Muscle of back (tissue), 13 donors: ENCODE measurements around the gene FAM25C. TPM values are rescaled to one million over a fixed set of nuclear protein-coding genes. Genes with fewer than 3 reads are reported as not detected.
"Not testable (repeated sequence)": the region's sequence is repeated elsewhere in the genome, so short reads cannot be mapped to it uniquely, and the experiment has no call there.

ENCODE experiments used
- DNase-seq, 3 donors: peaks; one replicate each; pipeline versions ENCODE4 v3.0.0 to v3.0.0-alpha.2; 2013
- long read RNA-seq, 9 donors: transcript quantifications; one replicate each; lab custom pipeline, GENCODE V29; 2026
- polyA plus RNA-seq, 10 donors: library from polyadenylated mRNA; unstranded; fragments of 120-200 nt; gene quantifications; one replicate each; pipeline ENCODE4 v1.2.1, GENCODE V29; 2013; ENCODE audit not compliant: insufficient read length in 10 of 10

The FAM25C gene
- not detected for polyA plus RNA-seq
- long read RNA-seq, donor 1, result 0 reads
- long read RNA-seq, donor 2, result 0 reads
- long read RNA-seq, donor 3, result 0 reads
- long read RNA-seq, donor 4, result 0 reads
- long read RNA-seq, donor 5, result 0 reads
- long read RNA-seq, donor 6, result 0 reads
- long read RNA-seq, donor 7, result 0 reads
- long read RNA-seq, donor 8, result 0 reads
- long read RNA-seq, donor 9, result 0 reads

- not testable (repeated sequence) for DNase-seq
Measured at GRCh38 chr10:47999691-48000090, at the start of gene FAM25C. Gene FAM25C, minus strand, starts transcription at chr10:47999791. Its CDS starts 26 bp downstream, at chr10:47999765.

GRCh38 chr10:48044557-48044956 is 45.0 kb upstream of the FAM25C start:
- not testable (repeated sequence) for DNase-seq

GRCh38 chr10:48031390-48031789 is 31.8 kb upstream of the FAM25C start:
- DNase-seq, result not testable (repeated sequence)

- DNase-seq, result not testable (repeated sequence)
Measured at GRCh38 chr10:48002306-48002705, 2.7 kb upstream of the FAM25C start.

- peak in 1 of 3 donors; percentile 2 for DNase-seq
Measured at GRCh38 chr10:47994045-47994444, 5.5 kb downstream of the FAM25C start.

GRCh38 chr10:47992560-47992959 is 7.0 kb downstream of the FAM25C start:
- not testable (repeated sequence) for DNase-seq

GRCh38 chr10:47991706-47992105 is 7.9 kb downstream of the FAM25C start:
- DNase-seq, result not testable (repeated sequence)

GRCh38 chr10:47990097-47990496 is 9.5 kb downstream of the FAM25C start:
- not testable (repeated sequence) for DNase-seq

- not testable (repeated sequence) for DNase-seq
Measured at GRCh38 chr10:47989542-47989950, 10.0 kb downstream of the FAM25C start.

- DNase-seq, result peak in 1 of 3 donors; percentile 32
Measured at GRCh38 chr10:47988718-47989541, 10.7 kb downstream of the FAM25C start.

GRCh38 chr10:47987952-47988351 is 11.6 kb downstream of the FAM25C start:
- not testable (repeated sequence) for DNase-seq

GRCh38 chr10:47986413-47987230 is 13.0 kb downstream of the FAM25C start:
- DNase-seq, result not testable (repeated sequence)

- not testable (repeated sequence) for DNase-seq
Measured at GRCh38 chr10:47975409-47975808, 24.2 kb downstream of the FAM25C start.

GRCh38 chr10:47973131-47973530 is 26.5 kb downstream of the FAM25C start:
- not testable (repeated sequence) for DNase-seq

GRCh38 chr10:47972077-47972476 is 27.5 kb downstream of the FAM25C start:
- not testable (repeated sequence) for DNase-seq

- not testable (repeated sequence) for DNase-seq
Measured at GRCh38 chr10:47971598-47971997, 28.0 kb downstream of the FAM25C start.

GRCh38 chr10:47970047-47970446 is 29.5 kb downstream of the FAM25C start:
- DNase-seq, result not testable (repeated sequence)

- not testable (repeated sequence) for DNase-seq
Measured at GRCh38 chr10:47968988-47969387, 30.6 kb downstream of the FAM25C start.

GRCh38 chr10:47964280-47965063 is 35.1 kb downstream of the FAM25C start:
- not testable (repeated sequence) for DNase-seq

- DNase-seq, result not testable (repeated sequence)
Measured at GRCh38 chr10:47962785-47963184, 36.8 kb downstream of the FAM25C start.

- not testable (repeated sequence) for DNase-seq
Measured at GRCh38 chr10:47960699-47961098, 38.9 kb downstream of the FAM25C start.
